SU-DHL-6 (cell line): ENCODE results near the gene CRYBA4.

Experiments used
- CTCF ChIP-seq: fragments of 200-600 bp; sonication (generic); IDR thresholded peaks from one replicate; pipeline ENCODE4 v1.5.1; 2017; ENCODE audit warnings: antibody characterized with exemption, mild to moderate bottlenecking, low read length, moderate library complexity; ENCODE audit not compliant: insufficient read depth, poor library complexity, severe bottlenecking
- EZH2phosphoT487 ChIP-seq: fragments of 200-600 bp; sonication (generic), shearing (Covaris generic); conservative IDR thresholded peaks from 2 replicates; pipeline ENCODE4 v1.6.1; 2018; ENCODE audit warnings: mild to moderate bottlenecking, antibody characterized with exemption, low read length, moderate library complexity, mixed read lengths

- no peak for TF ChIP-seq CTCF
- no peak for TF ChIP-seq EZH2phosphoT487
Observed at GRCh38 chr22:26674211-26675190, 52.7 kb downstream of the CRYBA4 start.
